Stimulated activated memory B cell treated with anti-CD40 and anti-IgM and Interleukin-4, amounts not matched to agents 10 μg/mL and 1 μg/mL and 100 μg/mL, for 72 hours (primary cell): ENCODE data around the gene RCBTB1.
A peak's percentile ranks its signal among the peaks of the same experiment; 100 is the strongest.
"Not testable (repeated sequence)": the region's sequence is repeated elsewhere in the genome, so short reads cannot be mapped to it uniquely, and the experiment has no call there.

Experiments used
- ATAC-seq: fragments of 150-1000 bp; cut with Tn5 transposase; 2 replicates; pipeline ENCODE4 v1.10.0; 2021
- H3K27ac Mint-ChIP-seq: one replicate; pipeline ENCODE4 v1.8.0; 2022; ENCODE audit warnings: mild to moderate bottlenecking, mixed read lengths
- H3K27me3 Mint-ChIP-seq: one replicate; pipeline ENCODE4 v1.8.0; 2022; ENCODE audit warnings: mixed read lengths
- H3K36me3 Mint-ChIP-seq: one replicate; pipeline ENCODE4 v1.8.0; 2022; ENCODE audit warnings: mixed read lengths
- H3K4me1 Mint-ChIP-seq: one replicate; pipeline ENCODE4 v1.8.0; 2022; ENCODE audit warnings: mixed read lengths
- H3K4me3 Mint-ChIP-seq: one replicate; pipeline ENCODE4 v1.8.0; 2022; ENCODE audit warnings: mild to moderate bottlenecking, moderate library complexity, mixed read lengths
- H3K9me3 Mint-ChIP-seq: one replicate; pipeline ENCODE4 v1.8.0; 2022; ENCODE audit warnings: mixed read lengths

RCBTB1 gene

GRCh38 chr13:49524740-49525501 lies 60.4 kb downstream of the RCBTB1 start:
- no peak for ATAC-seq
- H3K36me3 Mint-ChIP-seq, result peaks cover 32% of the 10 kb centered on the region
- H3K27ac Mint-ChIP-seq, result no peak overlapping the region
- H3K27me3 Mint-ChIP-seq, result no peaks in the 10 kb centered on the region
- H3K4me3 Mint-ChIP-seq, result no peak overlapping the region
- H3K4me1 Mint-ChIP-seq, result peaks cover 7% of the 10 kb centered on the region
- no peaks in the 10 kb centered on the region for H3K9me3 Mint-ChIP-seq

- no peak for ATAC-seq
- Mint-ChIP-seq H3K9me3 (no peaks in the 10 kb centered on the region), H3K36me3 (peaks cover 37% of the 10 kb centered on the region), H3K4me3 (no peak overlapping the region), H3K27ac (no peak overlapping the region), H3K27me3 (no peaks in the 10 kb centered on the region), H3K4me1 (peaks cover 6% of the 10 kb centered on the region)
Measured at GRCh38 chr13:49521224-49521623, 64.1 kb downstream of the RCBTB1 start.

- no peak overlapping the region for H3K4me3 Mint-ChIP-seq
- ATAC-seq, result no peak
- no peaks in the 10 kb centered on the region for H3K9me3 Mint-ChIP-seq
- no peaks in the 10 kb centered on the region for H3K27me3 Mint-ChIP-seq
- peaks cover 56% of the 10 kb centered on the region for H3K36me3 Mint-ChIP-seq
- peaks cover 6% of the 10 kb centered on the region for H3K4me1 Mint-ChIP-seq
- H3K27ac Mint-ChIP-seq, result peak overlapping the region; percentile 9
Measured at GRCh38 chr13:49517461-49517860, 67.9 kb downstream of the RCBTB1 start.

GRCh38 chr13:49516467-49516866 lies 68.9 kb downstream of the RCBTB1 start:
- Mint-ChIP-seq H3K27me3 (no peaks in the 10 kb centered on the region), H3K4me3 (no peak overlapping the region), H3K27ac (peak overlapping the region; percentile 9), H3K9me3 (no peaks in the 10 kb centered on the region), H3K36me3 (peaks cover 64% of the 10 kb centered on the region), H3K4me1 (peaks cover 6% of the 10 kb centered on the region)
- no peak for ATAC-seq

- H3K27me3 Mint-ChIP-seq, result no peaks in the 10 kb centered on the region
- peak overlapping the region; percentile 65 for H3K27ac Mint-ChIP-seq
- peaks cover 70% of the 10 kb centered on the region for H3K36me3 Mint-ChIP-seq
- no peak for ATAC-seq
- no peaks in the 10 kb centered on the region for H3K9me3 Mint-ChIP-seq
- H3K4me1 Mint-ChIP-seq, result peaks cover 6% of the 10 kb centered on the region
- no peak overlapping the region for H3K4me3 Mint-ChIP-seq
Measured at GRCh38 chr13:49512578-49512977, 72.8 kb downstream of the RCBTB1 start.

GRCh38 chr13:49503951-49504350 lies 81.4 kb downstream of the RCBTB1 start:
- ATAC-seq, result no peak
- Mint-ChIP-seq H3K4me3 (no peak overlapping the region), H3K4me1 (peaks cover 36% of the 10 kb centered on the region), H3K9me3 (no peaks in the 10 kb centered on the region), H3K27ac (no peak overlapping the region), H3K27me3 (no peaks in the 10 kb centered on the region), H3K36me3 (peaks cover 57% of the 10 kb centered on the region)

GRCh38 chr13:49502954-49503353 lies 82.4 kb downstream of the RCBTB1 start:
- H3K9me3 Mint-ChIP-seq, result no peaks in the 10 kb centered on the region
- ATAC-seq, result no peak
- peaks cover 60% of the 10 kb centered on the region for H3K36me3 Mint-ChIP-seq
- H3K27ac Mint-ChIP-seq, result peak overlapping the region; percentile 6
- peaks cover 45% of the 10 kb centered on the region for H3K4me1 Mint-ChIP-seq
- no peak overlapping the region for H3K4me3 Mint-ChIP-seq
- H3K27me3 Mint-ChIP-seq, result no peaks in the 10 kb centered on the region

GRCh38 chr13:49499889-49500660 lies 85.3 kb downstream of the RCBTB1 start:
- no peaks in the 10 kb centered on the region for H3K9me3 Mint-ChIP-seq
- no peak for ATAC-seq
- peak overlapping the region; percentile 99 for H3K27ac Mint-ChIP-seq
- H3K4me3 Mint-ChIP-seq, result no peak overlapping the region
- peaks cover 50% of the 10 kb centered on the region for H3K4me1 Mint-ChIP-seq
- peaks cover 41% of the 10 kb centered on the region for H3K36me3 Mint-ChIP-seq
- no peaks in the 10 kb centered on the region for H3K27me3 Mint-ChIP-seq

- peaks cover 32% of the 10 kb centered on the region for H3K36me3 Mint-ChIP-seq
Measured at GRCh38 chr13:49498206-49498605, 87.2 kb downstream of the RCBTB1 start.

GRCh38 chr13:49497272-49497671 lies 88.1 kb downstream of the RCBTB1 start:
- H3K27ac Mint-ChIP-seq, result peak overlapping the region; percentile 99

More at GRCh38 chr13:49498206-49498605, 87.2 kb downstream of the RCBTB1 start:
- no peak overlapping the region for H3K4me3 Mint-ChIP-seq
- H3K27ac Mint-ChIP-seq, result peak overlapping the region; percentile 99
- no peaks in the 10 kb centered on the region for H3K27me3 Mint-ChIP-seq
- no peak for ATAC-seq
- peaks cover 52% of the 10 kb centered on the region for H3K4me1 Mint-ChIP-seq
- no peaks in the 10 kb centered on the region for H3K9me3 Mint-ChIP-seq

GRCh38 chr13:49496837-49497236 lies 88.5 kb downstream of the RCBTB1 start:
- Mint-ChIP-seq H3K36me3 (peaks cover 26% of the 10 kb centered on the region), H3K27ac (peak overlapping the region; percentile 99), H3K4me1 (peaks cover 51% of the 10 kb centered on the region), H3K4me3 (peak overlapping the region; percentile 81)
- not testable (repeated sequence) for ATAC-seq, H3K27me3 Mint-ChIP-seq, H3K9me3 Mint-ChIP-seq

More at GRCh38 chr13:49497272-49497671, 88.1 kb downstream of the RCBTB1 start:
- peaks cover 26% of the 10 kb centered on the region for H3K36me3 Mint-ChIP-seq
- ATAC-seq, result no peak
- no peaks in the 10 kb centered on the region for H3K27me3 Mint-ChIP-seq
- H3K9me3 Mint-ChIP-seq, result no peaks in the 10 kb centered on the region
- H3K4me3 Mint-ChIP-seq, result peak overlapping the region; percentile 50
- peaks cover 51% of the 10 kb centered on the region for H3K4me1 Mint-ChIP-seq

GRCh38 chr13:49495783-49496762 lies 89.3 kb downstream of the RCBTB1 start, which contains the start of gene PHF11:
Gene PHF11, plus strand, starts transcription at chr13:49495953. Its CDS starts 49 bp downstream, at chr13:49496002.
- H3K4me3 Mint-ChIP-seq, result peak within 1 kb of the TSS; percentile 95
- peaks cover 26% of the 10 kb centered on the region for H3K36me3 Mint-ChIP-seq
- peaks cover 51% of the 10 kb centered on the region for H3K4me1 Mint-ChIP-seq
- H3K27ac Mint-ChIP-seq, result peak within 1 kb of the TSS; percentile 99
- ATAC-seq, result peak; percentile 94
- no peaks in the 10 kb centered on the region for H3K27me3 Mint-ChIP-seq
- no peaks in the 10 kb centered on the region for H3K9me3 Mint-ChIP-seq

- no peak for ATAC-seq
- Mint-ChIP-seq H3K4me1 (peaks cover 41% of the 10 kb centered on the region), H3K9me3 (no peaks in the 10 kb centered on the region), H3K4me3 (peak overlapping the region; percentile 95), H3K27me3 (no peaks in the 10 kb centered on the region), H3K27ac (peak overlapping the region; percentile 99), H3K36me3 (peaks cover 20% of the 10 kb centered on the region)
Measured at GRCh38 chr13:49494645-49495044, 90.7 kb downstream of the RCBTB1 start.

- no peak for ATAC-seq
- Mint-ChIP-seq H3K4me1 (no peaks in the 10 kb centered on the region), H3K27me3 (no peaks in the 10 kb centered on the region), H3K9me3 (no peaks in the 10 kb centered on the region), H3K4me3 (no peak overlapping the region), H3K27ac (no peak overlapping the region), H3K36me3 (peaks cover 23% of the 10 kb centered on the region)
Measured at GRCh38 chr13:49488563-49488962, 96.8 kb downstream of the RCBTB1 start.
